Sigmoid colon (tissue), 7 donors: ENCODE results near the gene FFAR2. TPM values are rescaled to one million over a fixed set of nuclear protein-coding genes. Genes with fewer than 3 reads are reported as not detected.

ENCODE experiments used
- DNase-seq: peaks from one replicate; pipeline ENCODE4 v3.0.0-alpha.2; 2019
- H3K27ac ChIP-seq, 4 donors: fragments of 200-600 bp; sonication (generic); one replicate each; pipeline ENCODE4 v1.5.1; 2016 to 2019; ENCODE audit warnings: mild to moderate bottlenecking in 1 of 4
- H3K27me3 ChIP-seq, 3 donors: fragments of 200-600 bp; sonication (generic); one replicate each; pipeline ENCODE4 v1.5.1; 2019; ENCODE audit warnings: mild to moderate bottlenecking in 1 of 3
- H3K36me3 ChIP-seq, 4 donors: fragments of 200-600 bp; sonication (generic); one replicate each; pipeline ENCODE4 v1.5.1; 2016 to 2019
- H3K4me1 ChIP-seq, 4 donors: fragments of 200-600 bp; sonication (generic); one replicate each; pipeline ENCODE4 v1.5.1; 2017 to 2019
- H3K4me3 ChIP-seq, 4 donors: fragments of 200-600 bp; sonication (generic); one replicate each; pipeline ENCODE4 v1.5.1; 2017 to 2019; ENCODE audit warnings: mild to moderate bottlenecking in 2 of 4, moderate library complexity in 1 of 4
- H3K9me3 ChIP-seq, 4 donors: fragments of 200-600 bp in 3 of 4; sonication (generic) in 3 of 4; one replicate each; pipeline versions ENCODE4 v1.5.1 to v1.6.1; 2013 to 2019
- EP300 ChIP-seq, 4 donors: sonication (generic); formaldehyde crosslinking; IDR thresholded peaks; one replicate each; pipeline ENCODE4 v1.6.1; 2017; ENCODE audit warnings: antibody characterized with exemption in 4 of 4
- POLR2A ChIP-seq, 2 donors: fragments of 450-650 bp; IDR thresholded peaks; one replicate each; pipeline ENCODE4 v1.6.1; 2016; ENCODE audit warnings: antibody characterized with exemption in 2 of 2, mild to moderate bottlenecking in 2 of 2, moderate library complexity in 2 of 2
- POLR2AphosphoS5 ChIP-seq, 4 donors: sonication (generic); formaldehyde crosslinking; IDR thresholded peaks; one replicate each; pipeline ENCODE4 v1.6.1; 2017; ENCODE audit warnings: antibody characterized with exemption in 4 of 4
- WGBS, 2 donors: extraction: QIAGEN DNeasy Blood & Tissue Kit; methylation state at CpG; one replicate each; pipeline ENCODE4 v1.1.7; 2013; 5-methylcytosine and 5-hydroxymethylcytosine counted together
- intact Hi-C: fragments of 100-400 bp; cut with DNase I; formaldehyde crosslinking; loops from one replicate; pipeline ENCODE4 v1.15.1; 2023
- polyA plus RNA-seq, 3 donors: library from polyadenylated mRNA; stranded (reverse); fragments of 200-250 nt; gene quantifications; one replicate each; pipeline ENCODE4 v1.2.3, GENCODE V29; 2013
- total RNA-seq, 4 donors: library from RNA; depleted of rRNA; stranded (reverse); fragments of >200 nt; gene quantifications; one replicate each; pipeline ENCODE4 v1.1.0, GENCODE V29; 2016
- TF ChIP-seq, protein P1 (sequence below), 4 experiments: fragments of 450-650 bp in 3 of 4; fragments of 200-600 bp in 1 of 4; IDR thresholded peaks; one replicate each; pipeline ENCODE4 v1.5.1; 2016 to 2019; ENCODE audit warnings: antibody characterized with exemption in 4 of 4, mild to moderate bottlenecking in 3 of 4, moderate library complexity in 2 of 4
- donor health status: healthy with polysubstance abuse.
- donor health status: Bipolar disorder and iron deficiency.
- donor health status: healthy.

Gene FFAR2
- total and polyA plus RNA-seq, 7 donors, result 0.69 to 0.92 (median 0.81) TPM; not detected in 4

DNA sequence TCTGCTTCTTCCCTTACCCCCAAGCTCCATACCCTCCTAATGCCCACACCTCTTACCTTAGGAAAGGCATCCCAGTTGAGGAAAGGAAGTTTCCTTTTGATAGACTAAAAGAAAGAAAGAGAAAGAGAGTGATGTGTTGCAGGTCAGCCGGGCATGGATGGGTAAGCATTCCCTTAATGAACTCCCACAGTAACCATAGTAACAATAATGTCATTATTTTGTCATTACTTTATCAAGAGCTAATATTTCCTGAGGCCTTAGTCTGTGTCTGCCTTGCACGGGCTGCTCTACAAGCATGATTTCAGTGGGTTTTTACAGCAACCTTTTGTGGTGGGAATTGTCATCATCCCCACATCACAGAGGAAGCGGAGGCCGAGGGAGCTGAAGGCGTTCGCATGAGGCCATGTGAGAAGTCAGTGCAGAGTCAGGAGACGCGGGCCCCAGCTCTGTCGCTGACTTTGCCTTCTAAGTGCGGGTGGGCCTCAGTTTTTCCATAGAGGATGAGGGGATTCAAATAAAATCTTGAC lies 39.7 kb downstream of the FFAR2 start:
- H3K9me3 ChIP-seq, result no peaks in the 10 kb centered on the region
- no peaks in the 10 kb centered on the region for H3K36me3 ChIP-seq
- H3K27ac ChIP-seq, result no peak overlapping the region
- TF ChIP-seq POLR2AphosphoS5 (IDR thresholded peaks at IDR 0.05) (no peak), EP300 (IDR thresholded peaks at IDR 0.05) (no peak), POLR2A (IDR thresholded peaks at IDR 0.05) (no peak)
- TF ChIP-seq, protein P1, sequence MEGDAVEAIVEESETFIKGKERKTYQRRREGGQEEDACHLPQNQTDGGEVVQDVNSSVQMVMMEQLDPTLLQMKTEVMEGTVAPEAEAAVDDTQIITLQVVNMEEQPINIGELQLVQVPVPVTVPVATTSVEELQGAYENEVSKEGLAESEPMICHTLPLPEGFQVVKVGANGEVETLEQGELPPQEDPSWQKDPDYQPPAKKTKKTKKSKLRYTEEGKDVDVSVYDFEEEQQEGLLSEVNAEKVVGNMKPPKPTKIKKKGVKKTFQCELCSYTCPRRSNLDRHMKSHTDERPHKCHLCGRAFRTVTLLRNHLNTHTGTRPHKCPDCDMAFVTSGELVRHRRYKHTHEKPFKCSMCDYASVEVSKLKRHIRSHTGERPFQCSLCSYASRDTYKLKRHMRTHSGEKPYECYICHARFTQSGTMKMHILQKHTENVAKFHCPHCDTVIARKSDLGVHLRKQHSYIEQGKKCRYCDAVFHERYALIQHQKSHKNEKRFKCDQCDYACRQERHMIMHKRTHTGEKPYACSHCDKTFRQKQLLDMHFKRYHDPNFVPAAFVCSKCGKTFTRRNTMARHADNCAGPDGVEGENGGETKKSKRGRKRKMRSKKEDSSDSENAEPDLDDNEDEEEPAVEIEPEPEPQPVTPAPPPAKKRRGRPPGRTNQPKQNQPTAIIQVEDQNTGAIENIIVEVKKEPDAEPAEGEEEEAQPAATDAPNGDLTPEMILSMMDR (IDR thresholded peaks at IDR 0.05), result no peak
- no peak for DNase-seq
- peaks cover 0 to 9% (median 0%) of the 10 kb centered on the region in 3 donors for H3K27me3 ChIP-seq
- WGBS, 2 donors, result 89 to 93% methylated on average over 10 of the region's 10 CpGs
- intact Hi-C loops, result no loop called here
- H3K4me1 ChIP-seq, result no peaks in the 10 kb centered on the region
- no peak overlapping the region for H3K4me3 ChIP-seq

DNA sequence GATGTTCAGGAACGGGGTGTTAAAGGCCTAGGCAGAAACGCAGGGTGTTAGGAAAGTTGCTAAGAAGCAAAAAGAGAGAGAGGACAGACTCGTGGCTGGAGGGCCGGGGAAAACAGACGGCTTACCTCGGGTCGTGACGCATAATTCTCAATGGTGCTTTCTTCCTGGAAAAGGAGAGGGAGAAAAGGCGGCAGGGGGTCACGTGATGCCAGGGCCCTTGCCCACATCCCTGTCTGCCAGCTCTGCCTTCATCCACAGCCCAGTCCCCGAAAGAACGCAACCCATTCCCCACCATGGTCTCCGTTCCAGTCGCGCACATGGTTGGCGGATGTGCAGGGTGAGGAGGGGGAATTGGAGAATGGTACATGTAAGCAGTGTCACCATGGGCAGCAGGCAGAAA lies 40.6 kb downstream of the FFAR2 start:
- Histone ChIP-seq H3K36me3 (no peaks in the 10 kb centered on the region), H3K4me1 (no peaks in the 10 kb centered on the region), H3K27ac (no peak overlapping the region), H3K27me3 (peaks cover 0 to 9% (median 0%) of the 10 kb centered on the region in 3 donors), H3K9me3 (no peaks in the 10 kb centered on the region), H3K4me3 (no peak overlapping the region)
- no peak for DNase-seq
- intact Hi-C loops, result no loop called here
- 91 to 92% methylated on average over 16 of the region's 16 CpGs for WGBS, 2 donors
- TF ChIP-seq POLR2A (IDR thresholded peaks at IDR 0.05) (no peak), EP300 (IDR thresholded peaks at IDR 0.05) (no peak), POLR2AphosphoS5 (IDR thresholded peaks at IDR 0.05) (no peak)
- TF ChIP-seq, protein P1 (IDR thresholded peaks at IDR 0.05), result no peak

DNA sequence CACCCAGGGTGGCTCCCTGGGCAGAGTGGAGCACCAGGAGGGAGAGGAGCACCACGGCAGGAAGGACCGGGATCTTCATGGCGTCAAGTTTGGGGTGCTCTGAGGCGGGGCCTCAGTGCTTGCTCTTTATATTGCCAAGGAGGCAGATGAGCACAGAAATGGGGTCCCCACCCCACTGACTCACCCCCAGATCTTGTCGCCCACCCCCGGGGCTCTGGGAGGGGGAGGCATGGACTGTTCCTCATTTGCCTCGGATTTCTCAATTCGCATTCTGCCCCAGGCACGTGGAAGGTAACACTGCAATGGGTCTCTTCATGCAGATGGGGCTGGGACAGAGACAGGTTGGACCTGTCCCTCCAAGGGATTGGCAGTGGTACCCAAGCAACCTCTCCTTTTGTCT lies 42.3 kb downstream of the FFAR2 start, which contains the start of gene KRTDAP:
Gene KRTDAP, minus strand, starts transcription at position 101 of the 400 bp plus-strand sequence. Its CDS starts 22 bp downstream, at position 79.
- TF ChIP-seq, protein P1 (IDR thresholded peaks at IDR 0.05), result no peak
- no peak for TF ChIP-seq EP300 (IDR thresholded peaks at IDR 0.05)
- Histone ChIP-seq H3K27ac (no peak within 1 kb of the TSS), H3K9me3 (no peaks in the 10 kb centered on the region), H3K4me3 (no peak within 1 kb of the TSS), H3K4me1 (peaks cover 0 to 4% (median 2%) of the 10 kb centered on the region in 4 donors), H3K27me3 (peaks cover 0 to 9% (median 0%) of the 10 kb centered on the region in 3 donors), H3K36me3 (no peaks in the 10 kb centered on the region)
- WGBS, 2 donors, result 86% methylated on average over 9 of the region's 9 CpGs
- DNase-seq, result no peak
- intact Hi-C loops, result no loop called here

DNA sequence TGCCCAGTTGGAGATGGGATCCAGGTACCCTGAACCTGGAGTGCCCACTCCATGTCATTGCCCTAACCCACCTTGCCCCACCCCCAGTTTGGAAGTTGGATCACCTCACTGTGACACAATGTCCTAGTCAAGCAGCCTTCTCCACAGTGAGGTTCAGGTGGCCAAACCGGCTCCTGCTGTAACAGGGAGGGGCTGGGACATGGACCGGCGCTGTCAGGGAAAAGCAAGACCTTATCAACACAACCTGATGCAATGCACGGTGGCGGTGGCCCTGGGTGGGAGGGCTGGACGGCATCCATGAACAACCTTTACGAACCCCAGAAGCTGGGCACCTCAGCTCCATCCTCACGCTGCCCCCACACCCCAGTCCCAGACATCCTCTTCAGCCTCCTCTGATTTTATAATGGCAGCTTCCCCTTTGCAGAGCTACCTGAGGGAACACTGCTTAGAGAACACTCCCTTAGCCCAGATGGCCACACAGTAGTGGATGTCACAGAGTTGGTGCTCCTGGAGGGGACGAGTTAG lies 43.8 kb downstream of the FFAR2 start:
- no peak for DNase-seq
- Histone ChIP-seq H3K36me3 (no peaks in the 10 kb centered on the region), H3K27me3 (peaks cover 0 to 9% (median 0%) of the 10 kb centered on the region in 3 donors), H3K27ac (no peak overlapping the region), H3K9me3 (no peaks in the 10 kb centered on the region), H3K4me3 (no peak overlapping the region), H3K4me1 (peaks cover 0 to 7% (median 3%) of the 10 kb centered on the region in 4 donors)
- intact Hi-C loops, result no loop called here
- TF ChIP-seq POLR2AphosphoS5 (IDR thresholded peaks at IDR 0.05) (no peak), POLR2A (IDR thresholded peaks at IDR 0.05) (no peak), EP300 (IDR thresholded peaks at IDR 0.05) (no peak)
- TF ChIP-seq, protein P1 (IDR thresholded peaks at IDR 0.05), result no peak
- 62 to 84% methylated on average over 9 of the region's 9 CpGs for WGBS, 2 donors
